NCI-H1105 (cell line): ENCODE measurements around the gene GRB10.
"Not testable (repeated sequence)": the region's sequence is repeated elsewhere in the genome, so short reads cannot be mapped to it uniquely, and the experiment has no call there.

Source experiments
- DNase-seq: peaks from one replicate; lab custom pipeline; 2025; lab: John Stamatoyannopoulos, UW

Gene GRB10

DNA sequence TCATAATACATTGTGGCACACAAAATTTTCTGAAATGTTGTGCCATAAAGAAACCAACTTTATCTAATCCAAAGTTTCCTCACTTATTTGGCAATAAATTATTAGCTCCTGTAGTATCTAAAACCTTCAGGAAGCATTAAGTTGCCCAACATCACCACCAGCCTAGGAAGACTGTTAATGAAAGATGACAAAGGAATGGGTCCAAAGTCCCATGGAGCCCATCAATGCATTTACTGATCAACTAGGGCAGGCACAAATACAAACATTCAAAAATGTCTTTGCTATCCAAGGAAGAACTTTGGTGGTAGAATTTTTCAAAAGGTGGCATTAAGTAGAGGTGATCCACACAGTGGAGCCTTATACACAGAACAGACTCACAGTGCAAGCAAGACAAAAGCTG lies 4.5 kb downstream of the GRB10 start:
- DNase-seq, result no peak

DNA sequence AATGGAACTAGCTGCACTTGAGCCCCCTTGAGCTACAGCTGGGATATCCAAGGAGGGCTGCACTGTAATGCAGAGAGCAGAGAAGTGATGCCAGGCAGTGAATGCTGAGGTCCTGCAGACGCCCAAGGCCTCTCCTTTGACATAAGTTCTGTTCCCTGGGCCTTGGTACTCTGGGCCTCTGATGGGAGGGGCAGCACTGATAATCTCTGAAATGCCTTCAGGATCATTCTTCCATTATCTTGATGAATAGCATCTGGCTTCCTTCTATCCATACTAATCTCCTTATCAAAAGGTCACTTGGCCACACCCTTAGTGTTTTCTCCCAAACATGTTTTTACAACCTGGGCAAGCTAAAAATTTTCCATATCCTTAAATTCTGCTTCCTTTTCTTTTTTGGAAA lies 6.9 kb downstream of the GRB10 start:
- DNase-seq, result no peak

DNA sequence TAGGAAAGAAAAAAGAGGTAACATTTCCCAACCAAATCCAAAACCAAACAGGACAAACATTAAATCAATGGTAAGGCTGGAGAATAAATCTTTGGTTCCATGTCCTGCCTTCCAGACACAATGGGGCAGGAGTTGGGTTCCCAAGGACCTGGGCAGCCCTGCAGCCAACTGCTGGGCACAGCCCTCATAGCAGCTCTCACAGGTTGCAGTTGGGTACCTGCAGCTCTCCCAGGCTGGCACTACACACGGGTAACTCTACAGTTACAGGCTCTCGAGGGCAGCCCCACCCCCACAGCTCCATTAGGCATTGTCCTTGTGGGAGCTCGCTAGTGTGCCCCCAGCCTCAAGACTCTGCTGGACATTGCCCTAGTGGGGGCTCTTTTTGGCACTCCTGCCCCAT lies 7.5 kb downstream of the GRB10 start:
- no peak for DNase-seq

DNA sequence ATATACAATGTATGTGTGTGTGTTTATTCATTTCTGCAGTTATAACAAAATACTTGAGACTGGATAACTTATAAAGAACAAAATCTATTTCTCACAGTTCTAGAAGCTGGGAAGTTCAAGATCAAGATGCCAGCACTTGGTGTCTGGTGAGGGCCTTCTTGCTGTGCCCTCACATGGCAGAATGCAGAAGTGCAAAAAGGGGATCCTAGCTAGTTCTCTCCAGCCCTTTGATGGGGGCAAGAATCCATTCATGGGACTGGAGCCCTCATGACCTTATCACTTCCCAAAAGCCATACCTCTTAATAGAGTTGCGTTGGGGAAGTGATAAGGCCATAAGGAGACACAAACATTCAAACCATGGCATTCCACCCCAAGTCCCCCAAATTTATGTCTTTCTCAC lies 8.4 kb downstream of the GRB10 start:
- no peak for DNase-seq

DNA sequence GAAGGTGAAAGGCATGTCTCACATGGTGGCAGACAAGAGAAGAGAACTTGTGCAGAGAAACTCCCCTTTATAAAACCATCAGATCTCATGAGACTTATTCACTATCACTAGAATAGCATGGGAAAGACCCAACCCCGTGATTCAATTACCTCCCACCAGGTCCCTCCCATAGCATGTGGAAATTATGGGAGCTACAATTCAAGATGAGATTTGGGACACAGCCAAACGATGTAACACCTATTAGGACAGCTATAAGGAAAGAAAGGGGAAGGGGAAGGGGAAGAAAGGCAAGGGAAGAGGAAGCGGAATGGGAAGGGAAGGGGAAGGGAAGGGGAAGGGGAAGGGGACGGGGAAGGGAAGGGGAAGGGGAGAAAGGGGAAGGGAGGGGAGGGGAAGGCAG lies 9.6 kb downstream of the GRB10 start:
- not testable (repeated sequence) for DNase-seq

DNA sequence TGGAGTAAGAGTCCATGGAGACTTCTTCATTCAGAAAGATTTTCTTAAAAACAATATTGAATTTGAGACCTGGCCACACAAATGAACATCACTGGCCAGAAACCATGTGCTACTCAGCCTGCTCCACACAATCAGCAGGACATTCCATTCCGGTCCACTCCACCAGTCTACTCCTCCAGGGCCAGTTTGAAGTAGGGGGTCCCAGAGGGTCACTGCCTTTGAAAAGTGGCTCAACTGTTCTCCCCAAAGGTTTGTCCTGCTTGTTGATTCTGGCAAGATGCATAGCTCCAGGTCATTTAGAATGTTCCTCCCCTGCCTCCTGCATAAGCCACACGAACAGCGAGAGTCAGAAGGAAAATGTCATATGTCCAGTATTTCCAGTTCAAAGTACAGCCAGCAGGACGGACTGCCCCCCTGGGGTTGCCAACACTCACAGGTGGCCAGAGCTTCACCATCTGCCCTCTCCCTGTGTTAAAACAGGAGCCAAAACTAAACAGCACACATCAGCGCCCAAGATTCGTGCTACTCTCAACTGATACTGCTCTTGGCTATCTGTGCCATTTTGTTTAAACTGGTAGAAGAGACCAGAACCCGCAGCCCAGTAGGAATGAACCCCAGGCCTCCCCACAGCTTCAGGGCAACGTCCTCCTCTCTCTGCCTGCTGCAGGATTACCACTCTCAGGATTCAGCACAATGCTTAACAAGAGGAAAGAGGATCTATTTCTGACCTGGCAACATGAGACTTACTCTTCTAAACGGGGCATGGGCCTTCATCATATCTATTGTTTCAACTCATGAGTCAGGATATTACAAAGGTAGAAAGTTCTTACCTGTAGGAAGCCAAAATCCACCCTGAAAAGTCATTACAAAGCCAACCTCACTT lies 11.3 kb downstream of the GRB10 start:
- no peak for DNase-seq

DNA sequence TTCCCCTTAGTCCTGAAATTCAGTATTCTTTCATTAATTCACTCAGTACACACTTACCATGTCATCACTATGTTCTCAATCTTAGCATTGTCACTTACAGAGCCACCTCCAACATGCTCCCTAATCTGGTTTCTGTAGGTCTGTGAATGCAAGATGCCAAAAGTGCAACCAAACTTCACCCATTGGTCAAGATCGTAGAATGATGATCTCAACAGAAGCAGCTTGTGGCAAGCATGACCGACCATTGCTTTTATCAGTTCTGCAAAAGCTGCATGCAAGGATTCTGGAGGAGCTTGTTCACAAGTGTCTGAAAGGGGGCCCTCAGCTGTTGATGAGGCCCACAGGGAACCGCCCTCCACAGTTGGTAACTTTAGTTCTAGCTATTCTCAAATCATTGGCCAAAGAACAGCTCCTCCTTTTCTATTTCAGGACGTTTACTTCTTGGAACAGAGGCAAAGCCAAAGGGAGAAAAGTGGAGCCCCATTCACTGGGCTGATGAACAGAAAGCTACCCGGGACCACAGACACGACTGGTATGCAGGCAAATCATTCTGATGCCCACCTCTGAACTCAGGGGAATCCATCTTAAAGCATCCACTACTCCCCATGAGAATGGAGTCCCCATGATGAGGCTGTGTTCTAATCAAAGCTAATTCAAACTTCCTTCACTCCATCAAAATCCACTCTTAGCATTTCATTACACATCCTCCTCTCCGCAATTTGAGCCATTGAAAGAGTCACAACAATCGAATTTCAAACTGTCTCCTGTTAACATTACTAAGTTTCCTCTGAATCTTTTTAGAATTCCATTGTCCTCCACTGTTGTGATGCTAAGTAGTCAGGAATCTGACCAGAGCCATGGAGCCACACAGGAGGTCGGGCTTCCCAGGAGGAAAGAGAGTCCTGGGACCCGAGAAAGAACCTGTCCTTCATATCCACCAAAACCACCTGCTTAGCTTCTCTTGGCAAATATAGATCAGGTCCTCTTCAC lies 13.9 kb downstream of the GRB10 start:
- no peak for DNase-seq

DNA sequence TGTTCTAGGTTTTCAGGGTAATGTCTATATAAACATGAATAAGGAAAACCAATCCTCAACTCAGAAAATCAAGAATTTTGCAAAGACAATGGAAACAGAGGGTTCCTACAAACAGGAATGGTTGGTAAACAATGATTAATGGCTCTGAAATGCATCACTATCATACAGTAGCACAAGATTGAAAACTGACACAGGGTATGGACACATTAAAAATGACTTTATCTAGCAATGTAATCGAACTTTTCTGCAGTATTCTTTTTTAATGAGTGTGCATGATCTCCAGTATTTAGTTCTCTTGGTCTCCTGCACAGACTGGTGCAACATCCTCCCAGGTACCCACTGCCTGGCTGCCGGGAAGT lies 15.9 kb downstream of the GRB10 start:
- no peak for DNase-seq

DNA sequence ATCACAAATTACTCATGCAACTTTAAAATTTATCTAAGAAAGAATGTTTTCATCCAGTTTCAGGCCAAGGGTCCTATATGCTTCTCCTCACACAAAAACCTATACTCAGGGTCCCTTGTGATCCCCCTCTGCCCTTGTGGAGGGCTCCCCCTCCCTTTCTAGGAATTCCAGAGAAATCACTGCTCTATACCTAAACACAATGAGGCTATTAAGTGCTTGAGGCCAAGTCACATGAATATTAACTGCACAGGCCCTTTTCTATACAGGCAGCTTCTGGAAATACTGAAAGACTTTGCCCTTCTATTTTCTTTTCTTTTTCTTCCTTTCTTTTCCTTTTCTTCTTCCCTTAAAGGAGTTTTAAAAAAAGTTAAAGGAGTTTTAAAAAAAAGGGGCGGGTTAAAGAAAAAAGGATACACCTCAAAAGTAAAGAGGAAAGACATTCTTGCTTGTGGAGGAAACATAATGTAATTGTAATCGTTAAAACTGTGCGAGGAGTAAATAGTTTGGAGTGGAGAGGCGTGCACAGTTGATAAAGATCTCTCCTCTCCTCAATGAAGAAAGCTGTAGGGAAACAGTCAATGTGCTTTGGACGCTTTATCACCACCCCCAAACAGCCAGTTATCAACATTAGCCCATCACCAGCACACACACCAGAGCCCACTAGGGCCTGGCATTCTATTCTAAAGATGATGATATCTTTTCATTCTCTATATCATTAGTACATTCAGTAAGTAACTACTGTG lies 16.4 kb downstream of the GRB10 start:
- no peak for DNase-seq

DNA sequence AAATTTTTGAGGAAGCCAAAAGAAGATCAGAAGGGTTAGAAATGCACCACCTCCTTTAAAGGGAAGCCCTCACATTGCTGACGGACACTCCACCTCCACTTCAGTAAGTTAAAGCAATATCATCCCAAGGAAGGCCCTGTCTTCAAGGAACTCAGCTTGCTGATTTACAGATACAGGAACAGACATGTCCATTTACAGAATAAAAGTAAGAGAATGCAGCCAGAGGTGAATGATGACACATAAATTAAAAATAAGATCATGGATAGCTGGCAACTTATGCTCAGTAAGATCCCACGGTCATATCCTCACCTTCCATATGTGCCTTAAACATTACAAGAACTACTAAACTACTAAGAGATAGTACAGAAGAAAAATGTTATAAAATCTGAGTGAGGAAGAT lies 20.4 kb downstream of the GRB10 start:
- no peak for DNase-seq

DNA sequence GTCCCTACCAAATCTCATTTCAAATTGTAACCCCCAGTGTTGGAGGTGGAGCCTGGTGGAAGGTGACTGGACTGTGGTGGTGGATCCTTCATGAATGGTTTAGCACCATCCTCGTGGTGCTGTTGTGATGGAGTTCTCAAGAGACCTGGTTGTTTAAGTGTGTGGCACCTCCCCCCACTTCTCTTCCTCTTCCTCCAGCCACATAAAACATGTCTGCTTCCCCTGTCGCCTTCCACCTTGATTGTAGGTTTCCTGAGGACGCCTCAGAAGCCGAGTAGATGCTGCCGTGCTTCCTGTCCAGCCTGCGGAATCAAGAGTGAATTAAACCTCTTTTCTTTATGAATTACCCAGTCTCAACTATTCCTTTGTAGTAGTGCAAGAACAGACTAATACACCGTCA lies 21.0 kb downstream of the GRB10 start:
- DNase-seq, result no peak

DNA sequence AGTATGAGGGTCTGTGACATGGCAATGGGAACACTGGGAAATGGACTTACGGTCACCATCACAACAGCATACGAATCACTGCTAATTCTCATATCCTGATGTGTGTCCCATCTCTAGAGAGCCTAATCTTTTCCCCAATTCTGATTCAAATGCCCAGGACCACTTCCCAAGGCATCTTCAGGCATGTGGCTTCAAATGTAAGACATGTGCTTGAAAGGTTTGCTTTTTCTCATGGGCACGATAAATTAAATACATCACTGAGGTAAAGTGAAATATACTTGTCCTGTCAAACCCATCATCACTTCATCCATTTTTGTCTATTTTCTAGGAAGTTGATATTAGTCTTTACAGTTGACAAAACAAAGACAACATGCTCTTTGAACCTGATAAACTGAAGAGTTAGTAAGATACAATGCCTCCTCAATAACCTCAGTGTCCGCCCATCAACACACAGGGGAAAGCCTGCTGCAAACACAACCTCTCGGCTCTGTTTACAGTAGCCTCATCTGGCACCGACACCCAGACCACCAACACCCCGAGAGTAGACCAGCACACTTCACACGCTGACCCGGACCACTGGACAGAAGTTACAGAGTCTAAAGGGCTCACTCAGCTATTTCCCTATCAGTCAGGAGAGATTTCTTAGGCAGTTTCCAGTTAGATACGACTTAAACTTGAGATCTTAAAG lies 24.8 kb downstream of the GRB10 start:
- DNase-seq, result no peak

DNA sequence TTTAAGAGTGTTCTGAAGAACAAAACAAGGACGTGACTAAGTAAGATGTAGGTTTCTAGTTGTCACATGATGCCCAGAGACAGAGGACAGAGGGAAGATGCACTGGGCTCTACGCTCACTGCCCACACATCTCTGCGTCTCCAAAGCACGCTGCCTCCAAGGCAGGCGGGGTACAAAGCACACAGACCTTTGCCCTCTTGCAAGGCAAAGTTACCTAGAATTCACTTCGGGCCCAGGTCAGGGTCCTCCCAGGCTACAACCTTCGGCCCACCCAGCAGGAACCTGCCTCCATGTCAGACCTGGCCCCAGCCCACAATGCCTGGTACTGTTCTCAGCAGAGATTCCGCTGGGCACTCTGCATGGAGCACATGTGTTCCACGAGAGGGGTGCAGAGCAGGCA lies 26.5 kb downstream of the GRB10 start:
- no peak for DNase-seq

DNA sequence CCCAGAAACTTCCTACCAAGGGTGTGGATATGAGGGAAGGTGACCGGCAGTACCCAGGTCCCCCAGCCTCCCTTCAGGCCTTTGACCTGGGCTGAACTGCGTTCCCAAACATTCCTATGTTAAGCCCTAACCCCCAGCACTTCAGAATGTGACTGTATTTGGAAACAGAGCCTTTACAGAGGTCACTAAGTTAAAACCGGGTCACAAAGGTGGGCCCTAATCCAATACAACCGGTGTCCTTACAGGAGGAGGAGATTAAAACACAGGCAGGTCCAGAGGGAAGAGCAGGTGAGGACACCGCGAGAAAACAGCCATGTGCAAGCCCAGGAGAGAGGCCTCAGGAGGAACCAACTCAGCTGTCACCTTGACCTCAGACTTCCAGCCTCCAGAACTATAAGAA lies 28.0 kb downstream of the GRB10 start:
- DNase-seq, result no peak

DNA sequence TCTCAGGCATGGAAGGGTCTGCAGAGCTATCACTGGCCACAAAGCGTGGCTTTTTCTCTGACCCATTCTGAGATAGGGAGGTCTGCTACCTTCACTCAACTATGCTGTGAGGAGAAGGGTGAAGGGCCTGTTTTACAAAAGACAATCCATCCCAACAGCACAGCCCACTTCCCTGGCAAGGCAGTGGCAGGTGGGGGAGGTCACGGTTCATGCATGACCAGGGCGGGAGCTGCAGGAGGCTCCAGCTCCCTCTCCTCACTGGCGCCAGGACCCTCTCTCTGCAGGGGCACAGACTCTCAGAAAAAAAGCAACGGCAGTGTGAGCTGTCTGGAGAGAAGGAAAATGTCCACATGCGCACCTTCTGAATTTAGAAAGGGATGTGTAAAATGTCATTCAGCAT lies 28.5 kb downstream of the GRB10 start:
- no peak for DNase-seq

DNA sequence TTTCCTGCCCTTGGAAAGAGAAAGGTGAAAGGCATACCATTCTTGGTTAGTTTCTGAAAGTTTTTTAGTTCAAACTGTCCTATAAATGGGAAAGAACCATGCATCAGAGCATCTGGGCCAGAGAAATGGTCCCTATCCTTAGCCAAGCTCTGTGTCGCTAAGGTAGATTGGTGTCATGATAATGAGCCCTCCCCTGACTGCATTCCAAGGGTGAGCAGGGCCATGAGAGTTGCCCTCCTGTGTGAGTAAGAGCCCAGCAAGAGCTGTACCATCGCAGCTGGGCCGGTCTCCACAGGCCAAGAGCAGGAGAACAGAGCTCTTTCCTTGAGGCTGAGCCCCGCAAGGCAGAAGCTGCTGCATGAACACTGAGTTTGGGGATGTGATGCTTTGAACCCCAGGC lies 30.3 kb downstream of the GRB10 start:
- DNase-seq, result no peak

DNA sequence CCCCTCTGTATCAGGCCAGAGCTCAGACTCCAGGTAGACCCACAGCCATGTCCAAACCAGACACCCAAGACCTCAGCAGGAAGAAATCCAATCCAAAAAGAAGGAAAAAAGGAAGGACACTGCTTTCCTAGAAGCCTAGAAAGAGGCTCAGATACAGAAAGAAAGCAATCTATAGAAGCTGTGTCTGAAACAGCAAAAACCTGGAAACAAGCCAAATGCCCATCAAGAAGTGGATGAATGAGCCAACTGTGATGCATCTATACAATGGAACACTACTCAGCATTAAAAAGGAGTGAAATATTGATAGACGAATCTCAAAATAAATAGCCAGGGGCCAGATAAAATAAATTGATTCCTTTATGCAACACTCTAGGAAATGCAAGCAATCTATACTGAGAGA lies 31.6 kb downstream of the GRB10 start:
- peak; percentile 23 for DNase-seq

DNA sequence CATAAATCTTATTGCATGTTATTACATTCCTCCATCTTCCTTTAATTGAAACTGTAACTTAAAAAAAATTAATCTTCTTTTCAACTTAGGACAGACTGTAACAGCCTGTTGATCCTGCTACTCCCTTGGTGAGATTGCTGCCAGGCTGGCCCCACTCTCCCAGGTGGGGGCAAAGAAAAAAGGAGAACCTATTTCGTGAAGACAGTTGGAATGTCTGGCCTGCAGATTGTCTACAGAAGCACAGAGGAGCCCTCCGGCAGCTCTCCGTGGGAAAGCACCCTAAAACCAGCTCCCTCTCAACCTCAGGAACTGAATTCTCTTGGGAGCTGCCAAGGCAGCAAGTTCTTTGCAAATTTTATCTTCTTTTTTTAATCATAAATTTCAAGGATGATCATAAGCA lies 32.8 kb downstream of the GRB10 start:
- no peak for DNase-seq

DNA sequence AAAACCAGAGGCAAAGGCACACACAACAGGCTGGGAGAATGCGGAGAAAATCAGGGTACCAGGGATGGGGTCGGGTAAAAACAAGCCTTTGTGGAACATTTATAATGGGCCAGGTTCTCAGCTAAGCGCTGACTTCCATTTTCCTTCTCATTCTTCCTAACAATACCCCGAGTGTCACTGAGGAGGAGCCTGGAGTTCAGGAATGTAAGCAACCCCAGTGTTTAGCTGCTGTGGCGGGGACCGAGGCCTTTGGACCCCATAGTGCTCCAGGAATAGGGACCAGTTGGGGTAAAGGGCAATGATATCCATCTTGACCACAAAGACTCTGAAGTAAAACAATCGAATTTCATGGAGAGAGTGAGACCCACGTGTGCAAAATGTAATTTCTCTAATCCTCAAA lies 34.2 kb downstream of the GRB10 start:
- DNase-seq, result no peak

DNA sequence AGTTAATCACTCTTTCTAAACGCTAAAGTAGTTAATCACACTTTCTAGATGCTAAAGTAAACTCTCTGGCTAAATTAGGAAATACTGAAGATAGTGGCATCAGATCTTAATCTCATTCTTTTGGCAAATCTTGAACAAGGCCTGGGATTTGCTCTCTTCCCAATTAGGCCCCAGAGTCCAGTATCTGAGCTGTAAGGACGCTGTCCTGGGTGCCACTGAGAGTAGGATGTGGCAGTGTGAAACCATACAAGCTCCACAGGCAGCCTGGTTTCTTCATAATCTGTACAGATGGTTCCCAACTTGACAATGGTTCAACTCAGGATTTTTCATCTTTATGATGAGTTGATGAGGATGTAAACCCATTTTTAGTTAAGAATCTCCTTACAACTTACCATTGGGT lies 36.9 kb downstream of the GRB10 start:
- DNase-seq, result no peak

DNA sequence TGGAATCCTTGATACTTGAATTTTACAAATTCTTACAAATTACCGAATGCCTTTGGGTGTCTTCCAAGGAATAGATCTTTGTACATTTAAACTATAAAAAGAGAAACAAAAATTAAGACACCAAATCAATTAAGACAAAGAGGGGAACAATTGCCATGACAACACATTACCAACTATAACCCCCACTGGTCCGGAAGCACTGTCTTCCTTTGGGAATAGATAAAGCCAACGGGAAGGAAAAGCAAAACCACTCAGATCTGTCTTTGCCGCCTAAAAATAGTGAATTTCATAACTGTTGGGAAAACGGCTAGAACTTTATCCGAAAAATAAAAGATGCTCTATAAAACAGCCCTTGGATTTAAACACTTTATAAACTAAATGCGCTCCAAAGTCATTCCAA lies 37.4 kb downstream of the GRB10 start:
- no peak for DNase-seq

DNA sequence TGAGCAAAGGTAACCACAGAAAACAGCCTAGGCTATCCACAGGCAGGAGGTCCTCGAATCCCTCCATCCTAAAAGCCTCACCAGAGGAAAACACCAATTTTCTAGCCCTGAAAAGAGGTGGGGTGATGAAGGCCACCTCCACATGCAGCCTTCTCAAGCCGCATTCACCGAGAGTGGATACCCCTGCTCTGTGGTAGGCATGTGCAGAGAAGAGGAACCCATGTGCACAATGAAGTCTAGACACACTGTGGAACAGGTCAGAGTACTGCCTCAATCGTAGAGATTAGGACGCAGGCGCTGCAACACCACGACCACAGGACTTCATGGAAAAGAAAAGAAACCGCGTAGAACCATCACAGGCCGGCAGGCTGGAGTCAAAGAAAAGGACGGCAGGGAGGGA lies 38.8 kb downstream of the GRB10 start:
- DNase-seq, result no peak
